Astrocyte of the spinal cord (primary cell): Measurements from ENCODE around the gene RETN.

Experiments
- DNase-seq: peaks from one replicate; pipeline ENCODE4 v3.0.0; 2011; ENCODE audit warnings: low read depth, low spot score
- H3K4me3 ChIP-seq: 2 replicates; pipeline ENCODE4 v1.5.1; 2011; ENCODE audit warnings: low read depth, mild to moderate bottlenecking, low read length, moderate library complexity
- in situ Hi-C: cut with HindIII; loops from 2 replicates; pipeline ENCODE4 v1.10.0; 2017; ENCODE audit warnings: low sequenced_read_pairs
- TF ChIP-seq, protein P1 (sequence below): IDR thresholded peaks from 2 replicates; pipeline ENCODE4 v1.5.1; 2012; ENCODE audit warnings: low read depth, mild to moderate bottlenecking, low read length, inconsistent platforms

RETN gene

DNA sequence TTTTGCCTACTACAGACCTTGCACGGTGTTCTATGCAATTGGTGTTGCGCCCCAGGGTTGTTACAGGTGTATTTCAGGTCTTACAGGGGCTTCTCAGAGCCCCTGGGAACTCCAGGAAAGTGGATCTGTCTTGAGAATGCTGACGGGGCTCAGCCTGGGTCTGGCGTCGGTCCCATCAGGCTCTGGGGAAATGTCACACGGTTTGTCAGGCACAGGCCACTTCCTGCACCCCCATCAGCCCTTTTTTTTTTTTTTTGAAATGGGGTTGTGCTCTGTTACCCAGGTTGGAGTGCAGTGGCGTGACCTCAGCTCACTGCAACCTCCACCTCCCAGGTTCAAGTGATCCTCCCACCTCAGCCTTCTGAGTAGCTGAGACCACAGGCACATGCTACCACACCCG is 49.8 kb downstream of the RETN start:
- no peak overlapping the region for H3K4me3 ChIP-seq
- no peak for DNase-seq
- in situ Hi-C loops: no loop called here
- TF ChIP-seq, protein P1, sequence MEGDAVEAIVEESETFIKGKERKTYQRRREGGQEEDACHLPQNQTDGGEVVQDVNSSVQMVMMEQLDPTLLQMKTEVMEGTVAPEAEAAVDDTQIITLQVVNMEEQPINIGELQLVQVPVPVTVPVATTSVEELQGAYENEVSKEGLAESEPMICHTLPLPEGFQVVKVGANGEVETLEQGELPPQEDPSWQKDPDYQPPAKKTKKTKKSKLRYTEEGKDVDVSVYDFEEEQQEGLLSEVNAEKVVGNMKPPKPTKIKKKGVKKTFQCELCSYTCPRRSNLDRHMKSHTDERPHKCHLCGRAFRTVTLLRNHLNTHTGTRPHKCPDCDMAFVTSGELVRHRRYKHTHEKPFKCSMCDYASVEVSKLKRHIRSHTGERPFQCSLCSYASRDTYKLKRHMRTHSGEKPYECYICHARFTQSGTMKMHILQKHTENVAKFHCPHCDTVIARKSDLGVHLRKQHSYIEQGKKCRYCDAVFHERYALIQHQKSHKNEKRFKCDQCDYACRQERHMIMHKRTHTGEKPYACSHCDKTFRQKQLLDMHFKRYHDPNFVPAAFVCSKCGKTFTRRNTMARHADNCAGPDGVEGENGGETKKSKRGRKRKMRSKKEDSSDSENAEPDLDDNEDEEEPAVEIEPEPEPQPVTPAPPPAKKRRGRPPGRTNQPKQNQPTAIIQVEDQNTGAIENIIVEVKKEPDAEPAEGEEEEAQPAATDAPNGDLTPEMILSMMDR: no peak
